Myocyte (in vitro differentiated cells): ENCODE data around the gene RBBP8NL. TPM values are rescaled to one million over a fixed set of nuclear protein-coding genes. Genes with fewer than 3 reads are reported as not detected.

ENCODE experiments used
- DNase-seq: peaks from one replicate; pipeline ENCODE4 v3.0.0-alpha.2; 2012; ENCODE audit warnings: low read depth
- total RNA-seq: library from RNA; depleted of rRNA; stranded (reverse); fragments of >200 nt; gene quantifications from 2 replicates; pipeline ENCODE4 v1.2.3, GENCODE V29; 2014

The RBBP8NL gene
- total RNA-seq, 1 donor from 2014 or later = 0.05 TPM

- DNase-seq = no peak
These were observed 18.7 kb downstream of the RBBP8NL start for GRCh38 chr20:62408640-62409039.

GRCh38 chr20:62408055-62408454, 19.3 kb downstream of the RBBP8NL start:
- DNase-seq = no peak

GRCh38 chr20:62407221-62407992, 19.9 kb downstream of the RBBP8NL start, which contains the start of gene CABLES2:
CABLES2 (minus strand) TSS chr20:62407285; CDS start chr20:62407276, 9 bp downstream.
- peak; percentile 94 for DNase-seq

- no peak for DNase-seq
These were observed 20.6 kb downstream of the RBBP8NL start for GRCh38 chr20:62406635-62407176.

GRCh38 chr20:62405981-62406513, 21.3 kb downstream of the RBBP8NL start:
- DNase-seq = no peak

GRCh38 chr20:62405108-62405980, 22.0 kb downstream of the RBBP8NL start:
- no peak for DNase-seq

GRCh38 chr20:62404761-62405107, 22.6 kb downstream of the RBBP8NL start:
- no peak for DNase-seq

GRCh38 chr20:62404112-62404665, 23.1 kb downstream of the RBBP8NL start:
- DNase-seq = no peak

GRCh38 chr20:62403331-62403730, 24.0 kb downstream of the RBBP8NL start:
- no peak for DNase-seq

GRCh38 chr20:62402456-62403150, 24.7 kb downstream of the RBBP8NL start:
- DNase-seq = no peak

- no peak for DNase-seq
These were observed 26.0 kb downstream of the RBBP8NL start for GRCh38 chr20:62401331-62401779.

- DNase-seq = no peak
These were observed 26.8 kb downstream of the RBBP8NL start for GRCh38 chr20:62400541-62400940.

- DNase-seq = no peak
These were observed 27.3 kb downstream of the RBBP8NL start for GRCh38 chr20:62400021-62400420.

- DNase-seq = no peak
These were observed 29.1 kb downstream of the RBBP8NL start for GRCh38 chr20:62398120-62398821.

- DNase-seq = no peak
These were observed 30.7 kb downstream of the RBBP8NL start for GRCh38 chr20:62396367-62397239.

GRCh38 chr20:62395311-62396242, 31.8 kb downstream of the RBBP8NL start:
- no peak for DNase-seq

- no peak for DNase-seq
These were observed 32.8 kb downstream of the RBBP8NL start for GRCh38 chr20:62394248-62395245.
